NCI-H526 (cell line): ENCODE results near the gene MRPS15.

ENCODE experiments used
- DNase-seq, 2 experiments: peaks; one replicate each; lab custom pipeline; 2025; lab: John Stamatoyannopoulos, UW

Gene MRPS15

GRCh38 chr1:36458910-36459309, 5.3 kb downstream of the MRPS15 start:
- no peak for DNase-seq

DNA sequence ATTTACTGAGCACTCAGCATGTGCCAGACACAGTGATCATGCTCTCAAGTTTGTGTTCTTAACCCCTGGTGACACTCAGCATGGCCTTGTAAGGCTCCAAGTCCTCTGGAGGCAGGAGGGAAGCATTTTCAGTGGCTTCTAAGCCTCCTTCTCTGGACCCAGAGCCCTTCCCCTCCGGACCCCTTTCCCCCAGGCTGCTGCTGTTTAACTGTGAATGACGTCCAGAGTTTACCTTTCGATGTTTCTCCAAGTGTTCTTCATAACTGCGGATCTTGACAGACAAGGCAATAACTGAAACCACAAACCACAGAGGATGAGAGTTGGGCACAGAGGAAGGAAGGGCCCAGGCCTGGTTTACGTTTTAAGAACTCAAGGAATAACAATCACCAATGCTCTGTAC, 6.5 kb downstream of the MRPS15 start:
- DNase-seq: no peak

DNA sequence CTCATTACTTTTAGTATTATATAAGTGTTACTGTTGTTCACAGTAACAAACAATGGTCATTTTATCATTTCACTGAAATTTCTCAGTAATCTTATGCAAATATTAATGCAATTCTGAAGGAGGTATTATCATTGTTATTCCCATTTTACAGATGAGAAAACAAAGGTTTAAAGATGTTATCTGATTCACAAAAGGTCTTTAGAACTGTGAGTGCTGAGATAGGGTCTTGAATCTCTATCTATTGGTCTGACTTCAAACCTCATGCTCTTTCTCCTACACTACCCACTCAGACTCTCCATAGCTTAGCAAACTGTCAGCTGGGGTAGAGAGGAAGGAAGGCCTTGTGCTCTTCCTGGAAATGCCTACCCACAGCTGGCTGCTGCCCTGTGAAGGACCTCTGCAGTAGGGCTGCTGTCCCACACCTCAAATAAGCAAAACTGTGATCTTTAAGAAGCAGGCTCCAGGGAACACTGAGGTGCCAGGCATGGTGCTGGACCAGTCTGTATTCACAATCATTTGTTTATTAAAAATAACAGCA, 7.7 kb downstream of the MRPS15 start:
- no peak for DNase-seq

DNA sequence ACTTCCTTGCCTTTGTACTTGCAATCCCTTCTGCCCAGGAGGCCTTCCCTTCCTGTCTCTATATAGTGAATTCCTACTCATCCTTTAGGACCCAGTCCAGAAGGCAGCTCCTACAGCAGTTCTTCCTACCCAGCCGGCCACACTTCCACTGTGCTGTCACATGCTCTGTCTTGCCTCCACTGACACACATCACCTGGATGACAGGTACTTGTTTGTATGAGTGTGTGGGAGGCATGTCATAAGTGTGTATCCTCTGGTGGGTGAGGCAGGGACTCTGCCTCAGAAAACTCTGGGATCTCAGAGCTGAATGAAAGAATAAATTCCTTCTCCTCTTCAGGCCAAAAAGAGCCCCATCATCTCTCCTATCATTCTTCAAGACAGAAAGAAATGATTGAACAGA, 8.8 kb downstream of the MRPS15 start:
- DNase-seq: no peak

- DNase-seq: no peak
These were observed 10.4 kb downstream of the MRPS15 start for GRCh38 chr1:36453600-36454388.

DNA sequence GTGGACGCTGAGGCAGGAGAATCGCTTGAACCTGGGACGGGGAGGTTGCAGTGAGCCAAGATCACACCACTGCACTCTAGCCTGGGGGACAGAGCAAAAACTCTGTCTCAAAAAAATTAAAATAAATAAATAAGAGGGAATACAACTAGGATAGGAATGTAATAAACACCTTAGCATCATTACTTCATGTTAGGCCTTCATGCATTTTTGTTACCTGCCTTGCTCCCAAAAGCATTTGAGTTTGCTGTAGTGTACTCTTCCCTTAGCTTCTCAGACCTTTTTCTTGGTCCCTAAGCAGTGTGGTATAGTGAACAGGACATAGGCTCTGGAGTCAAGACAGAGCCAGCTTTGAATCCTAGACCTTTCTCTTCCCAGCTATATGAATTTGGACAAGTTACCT, 11.1 kb downstream of the MRPS15 start:
- DNase-seq: no peak

DNA sequence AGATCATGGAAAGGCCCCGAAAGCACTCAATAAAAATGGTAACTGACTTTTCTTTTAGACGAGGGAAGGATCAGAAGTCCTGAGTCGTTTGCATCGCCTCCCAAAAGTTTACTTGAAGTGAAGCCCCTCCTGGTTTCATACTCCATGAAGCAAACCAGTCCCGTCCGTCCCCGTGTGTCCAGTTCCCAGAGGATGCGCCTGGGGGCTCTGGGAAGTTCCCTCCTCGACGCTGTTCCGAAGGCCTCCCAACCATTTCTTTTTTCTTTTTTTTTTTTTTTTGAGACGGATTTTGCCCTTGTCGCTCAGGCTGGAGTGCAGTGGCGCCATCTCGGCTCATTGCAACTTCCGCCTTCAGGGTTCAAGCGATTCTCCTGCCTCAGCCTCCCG, 13.3 kb downstream of the MRPS15 start:
- DNase-seq: no peak

DNA sequence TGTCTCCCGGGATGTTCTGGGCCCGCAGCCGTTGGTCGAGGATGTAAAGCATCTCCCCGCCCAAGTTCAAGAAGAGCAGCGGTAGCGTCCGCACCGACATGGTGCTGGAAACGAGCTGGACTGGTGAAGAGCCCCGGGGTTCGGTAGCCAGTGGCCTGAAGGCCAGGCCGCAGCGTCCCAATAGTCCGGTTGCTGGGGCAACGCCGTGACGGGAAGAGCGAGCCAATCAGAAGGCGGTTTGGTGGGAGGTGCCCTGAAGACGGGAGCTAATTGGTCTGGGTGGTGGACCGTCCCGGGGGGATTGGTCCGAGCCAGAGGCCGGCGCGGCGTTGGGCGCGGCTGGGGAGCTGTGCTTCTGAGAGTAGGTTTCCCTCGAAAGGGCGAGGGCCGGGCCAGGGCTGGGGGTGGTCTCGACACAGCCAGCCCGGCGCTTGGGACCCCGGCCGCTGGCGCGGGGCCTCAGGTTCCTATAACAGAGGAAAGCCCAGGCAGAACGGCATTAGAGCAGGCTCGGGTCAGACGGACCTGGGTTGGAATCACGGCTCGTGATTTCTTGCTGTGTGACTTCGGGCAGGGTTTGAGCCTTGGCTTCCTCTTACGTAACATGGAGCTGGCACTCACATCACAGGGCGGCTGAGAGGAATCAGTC, 13.8 kb downstream of the MRPS15 start, which contains the start of gene OSCP1:
Gene OSCP1 (minus strand): TSS at position 182 of the 649 bp plus-strand sequence. CDS start 82 bp downstream, at position 100.
- peak; percentile 97 to 99 for DNase-seq

DNA sequence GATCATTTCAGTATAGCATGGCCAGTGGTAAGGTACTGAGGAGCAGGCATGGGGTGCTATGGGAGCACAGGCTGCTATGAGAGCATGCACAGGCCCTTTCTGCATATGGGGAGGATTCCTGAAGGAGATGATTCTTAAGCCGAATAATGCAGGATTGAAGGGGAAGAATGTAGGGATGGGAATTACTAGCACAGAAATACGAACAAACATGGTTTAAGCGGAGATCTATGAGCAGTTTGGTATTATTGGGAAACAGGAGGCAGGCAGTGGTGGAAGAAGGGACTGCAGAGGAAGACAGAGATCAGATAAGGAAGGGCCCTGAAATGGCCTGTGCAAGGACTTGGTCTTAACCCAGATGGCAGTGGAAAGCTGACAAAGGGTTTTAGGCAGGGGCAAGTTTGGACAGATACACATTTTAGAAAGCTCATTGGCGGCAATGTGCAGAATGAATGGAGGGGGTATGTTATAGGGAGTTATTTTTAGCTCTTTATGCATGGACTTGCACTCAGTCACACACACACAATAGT, 15.6 kb downstream of the MRPS15 start:
- DNase-seq: peak; percentile 42 to 59

- DNase-seq: no peak
These were observed 16.7 kb downstream of the MRPS15 start for GRCh38 chr1:36447450-36447849.

- DNase-seq: no peak
These were observed 17.4 kb downstream of the MRPS15 start for GRCh38 chr1:36446746-36447145.

- peak; percentile 37 to 84 for DNase-seq
These were observed 17.9 kb downstream of the MRPS15 start for GRCh38 chr1:36446271-36446670.

DNA sequence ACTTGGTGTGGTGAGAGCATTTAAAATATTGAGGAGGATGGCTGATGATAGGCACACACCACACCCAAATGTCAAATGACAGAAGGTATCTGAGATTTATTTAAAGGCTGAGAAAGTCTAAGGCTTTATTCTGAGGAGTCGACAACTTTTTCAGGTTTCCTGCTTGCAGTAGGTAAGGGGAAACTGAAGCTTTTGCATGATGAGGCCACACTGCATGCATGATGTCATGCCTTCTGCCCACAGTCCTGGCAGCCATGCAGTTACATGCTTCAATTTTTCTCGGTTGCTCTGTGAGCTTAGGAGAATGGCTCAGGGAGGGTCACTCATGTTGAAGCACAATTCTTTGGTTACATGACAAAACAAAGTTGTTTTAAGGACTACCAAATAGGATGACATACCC, 20.9 kb downstream of the MRPS15 start:
- no peak for DNase-seq

DNA sequence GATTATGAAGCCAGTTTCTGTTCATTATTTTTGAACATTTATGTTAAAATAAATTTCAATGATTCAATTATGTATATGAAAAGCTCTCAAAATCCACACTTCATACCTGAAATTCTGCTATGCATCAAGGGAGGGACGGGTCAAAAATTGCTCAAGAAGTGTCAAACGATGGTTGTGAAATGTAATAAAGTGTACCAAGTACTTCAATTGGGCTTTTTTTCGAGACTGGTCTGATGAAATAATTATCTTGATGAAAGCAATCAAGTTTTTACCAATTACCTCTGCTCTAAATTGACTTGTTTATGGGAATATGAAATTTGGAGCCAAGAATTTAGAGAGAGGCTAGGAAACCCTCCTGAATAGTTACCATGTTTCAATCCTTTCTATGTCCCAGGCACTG, 21.8 kb downstream of the MRPS15 start:
- DNase-seq: no peak

- DNase-seq: no peak
These were observed 23.5 kb downstream of the MRPS15 start for GRCh38 chr1:36440646-36441045.

DNA sequence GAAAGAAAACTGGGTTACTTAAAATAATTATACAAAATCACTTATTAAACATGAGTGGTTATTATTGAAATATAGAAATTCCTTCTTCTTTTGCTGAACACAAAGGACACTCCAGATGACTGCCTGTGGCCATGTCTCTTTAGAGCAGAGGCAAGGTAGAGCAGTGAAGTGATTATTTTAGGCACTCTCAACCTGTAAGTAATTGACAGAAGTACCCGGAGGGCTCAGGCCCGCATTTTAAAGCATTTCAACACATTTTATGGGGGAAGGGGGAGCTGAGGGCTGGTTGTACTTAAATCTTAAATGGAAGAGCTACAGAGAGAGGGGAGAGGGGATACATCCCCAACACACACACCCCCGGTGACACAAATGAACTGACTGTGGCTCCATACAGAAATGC, 24.1 kb downstream of the MRPS15 start:
- no peak for DNase-seq

GRCh38 chr1:36438715-36439114, 25.5 kb downstream of the MRPS15 start:
- no peak for DNase-seq

GRCh38 chr1:36436821-36437220, 27.4 kb downstream of the MRPS15 start:
- no peak for DNase-seq

GRCh38 chr1:36433102-36433501, 31.1 kb downstream of the MRPS15 start:
- no peak for DNase-seq

DNA sequence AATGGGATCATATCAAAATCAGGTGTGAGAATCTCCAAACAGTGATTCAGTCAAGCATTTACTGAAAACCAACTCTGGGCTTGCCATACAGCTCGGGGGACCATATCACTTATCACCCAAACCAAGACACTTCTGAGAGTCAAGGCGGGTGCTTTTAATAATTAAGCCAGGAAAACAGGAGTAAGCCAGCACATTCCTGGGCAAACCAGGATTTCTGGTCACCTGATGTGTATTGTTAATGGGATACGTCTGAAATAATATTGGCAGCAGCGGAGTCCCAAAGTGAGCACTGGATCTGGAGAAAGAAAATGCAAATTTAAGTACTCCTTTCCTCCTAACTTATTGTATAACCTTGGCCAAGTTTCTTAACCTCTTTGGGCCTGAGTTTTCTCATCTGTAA, 31.6 kb downstream of the MRPS15 start:
- no peak for DNase-seq

DNA sequence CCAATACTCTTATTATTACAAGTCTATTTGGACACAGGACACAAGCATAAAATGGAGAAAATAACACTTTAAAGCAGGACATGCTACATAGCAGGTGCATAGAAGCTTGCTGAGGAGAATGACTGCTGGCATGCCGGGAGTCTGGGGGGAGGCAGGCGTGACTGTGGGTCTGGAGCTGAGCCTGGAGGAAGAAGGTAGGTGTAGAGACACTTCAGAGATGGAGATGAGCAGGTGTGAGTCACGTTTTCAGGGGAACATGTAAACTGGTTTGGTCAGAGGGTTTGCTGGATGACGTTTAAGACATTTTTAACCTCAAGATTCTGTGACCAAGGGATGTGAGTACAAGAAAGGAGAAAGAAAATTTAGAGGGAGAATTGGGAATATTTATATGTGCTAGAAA, 38.4 kb downstream of the MRPS15 start:
- DNase-seq: no peak

DNA sequence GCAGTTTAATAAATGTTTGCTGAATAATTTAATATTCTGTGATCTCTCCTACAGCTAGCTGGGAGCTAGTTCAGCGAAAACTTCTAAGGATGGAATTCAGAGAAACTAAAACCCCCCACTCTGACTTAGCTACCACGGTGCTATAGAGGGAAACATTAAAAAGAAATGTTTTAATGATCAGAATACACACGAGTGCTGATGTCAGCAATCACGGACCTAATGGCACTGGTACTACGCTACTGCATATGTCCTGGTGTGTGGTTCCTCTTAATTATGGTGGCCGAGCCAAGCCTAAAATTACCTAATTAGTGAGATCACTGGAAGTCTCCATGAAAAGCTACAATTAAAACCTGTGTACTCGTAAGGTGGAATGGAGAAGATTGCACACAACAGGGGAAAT, 42.5 kb downstream of the MRPS15 start:
- DNase-seq: no peak

DNA sequence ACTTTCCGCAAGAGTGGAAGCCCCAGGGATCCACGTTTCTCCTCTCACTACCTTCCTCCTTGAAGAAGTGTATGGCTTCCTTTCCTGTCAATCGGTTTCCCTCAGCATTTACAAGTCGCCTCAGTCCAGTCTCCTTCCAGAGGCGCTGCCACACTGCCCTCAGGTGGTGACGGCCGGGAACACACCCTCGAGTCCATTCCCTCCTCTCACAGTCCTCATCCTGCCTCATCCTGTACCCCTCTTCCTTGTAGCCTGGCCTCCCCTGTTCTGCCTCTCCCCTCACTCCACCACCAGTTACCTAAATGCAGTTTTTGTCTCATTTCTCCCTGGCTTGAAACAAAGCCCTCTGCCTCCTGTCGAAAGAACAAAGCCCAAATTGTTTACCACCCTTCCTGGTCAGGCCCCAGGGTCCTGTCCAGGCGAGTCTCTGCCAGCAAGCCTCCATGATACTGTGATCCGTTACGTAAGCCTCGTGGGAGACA, 43.3 kb downstream of the MRPS15 start:
- DNase-seq: peak; percentile 60 to 94
